Mucosa of descending colon (tissue), 3 donors: Measurements from ENCODE around the gene ARHGAP12. TPM values are rescaled to one million over a fixed set of nuclear protein-coding genes. Genes with fewer than 3 reads are reported as not detected.

ENCODE experiments used
- ATAC-seq: fragments of 200-7000 bp; cut with Tn5 transposase; one replicate; pipeline ENCODE4 v1.9.1; 2020; ENCODE audit warnings: mild to moderate bottlenecking, moderate library complexity
- DNase-seq, 3 donors: peaks; one replicate each; pipeline ENCODE4 v3.0.0-alpha.2; 2020
- H3K36me3 ChIP-seq: fragments of 200-600 bp; one replicate; pipeline ENCODE4 v1.8.0; 2021; ENCODE audit warnings: low read depth, mild to moderate bottlenecking
- H3K4me1 ChIP-seq: fragments of 200-600 bp; one replicate; pipeline ENCODE4 v1.8.0; 2021; ENCODE audit warnings: low read depth, mild to moderate bottlenecking
- H3K4me3 ChIP-seq: fragments of 200-600 bp; one replicate; pipeline ENCODE4 v1.8.0; 2021; ENCODE audit warnings: mild to moderate bottlenecking
- H3K9me3 ChIP-seq: fragments of 200-600 bp; one replicate; pipeline ENCODE4 v1.8.0; 2021; ENCODE audit warnings: mild to moderate bottlenecking
- CTCF ChIP-seq: fragments of 200-600 bp; IDR thresholded peaks from one replicate; pipeline ENCODE4 v1.8.0; 2022; ENCODE audit warnings: antibody characterized with exemption, mild to moderate bottlenecking
- intact Hi-C, 2 donors: fragments of 100-400 bp; cut with DNase I in 1 of 2; cut with micrococcal nuclease in 1 of 2; formaldehyde crosslinking; loops; one replicate each; pipeline versions ENCODE4 v1.11.0 to v1.11.1; 2022; cut with DNase I, micrococcal nuclease
- total RNA-seq, 3 donors: library from RNA; stranded (reverse); fragmentation: NEBNext Ultra II Directional in 2 of 3; extraction: Animal tissue kit (Norgen Biotek cat#: 25700) in 2 of 3; gene quantifications; one replicate each; pipeline versions ENCODE4 v1.2.1 to v1.2.4, GENCODE V29; 2021 to 2023
- donor health status: DM: no; HTN: no; CAD: no; lungs with moderate emphysema.
- donor health status: DM: no; HTN: no; CAD: no.
- donor health status: DM: no; HTN: yes; CAD: no.

Gene ARHGAP12
- total RNA-seq, 3 donors from 2014 or later, result 37.2 to 44.4 (median 44.3) TPM

- Histone ChIP-seq H3K4me1 (no peaks in the 10 kb centered on the region), H3K36me3 (no peaks in the 10 kb centered on the region), H3K4me3 (no peak overlapping the region), H3K9me3 (no peaks in the 10 kb centered on the region)
- intact Hi-C loops, result no loop called here
- no peak for ATAC-seq
- no peak for TF ChIP-seq CTCF
- no peak for DNase-seq
Measured at GRCh38 chr10:31780717-31781116, 147.9 kb downstream of the ARHGAP12 start.

- no peak for DNase-seq
- no peak for ATAC-seq
- H3K4me3 ChIP-seq, result no peak overlapping the region
- H3K36me3 ChIP-seq, result no peaks in the 10 kb centered on the region
- no peaks in the 10 kb centered on the region for H3K4me1 ChIP-seq
- intact Hi-C loops, result no loop called here
- no peak for TF ChIP-seq CTCF
- no peaks in the 10 kb centered on the region for H3K9me3 ChIP-seq
Measured at GRCh38 chr10:31778627-31779026, 150.0 kb downstream of the ARHGAP12 start.

- no peaks in the 10 kb centered on the region for H3K36me3 ChIP-seq
- H3K4me1 ChIP-seq, result no peaks in the 10 kb centered on the region
- no peak for TF ChIP-seq CTCF
- DNase-seq (no peak), ATAC-seq (no peak)
- no peaks in the 10 kb centered on the region for H3K9me3 ChIP-seq
- intact Hi-C loops, result no loop called here
- no peak overlapping the region for H3K4me3 ChIP-seq
Measured at GRCh38 chr10:31776159-31776558, 152.5 kb downstream of the ARHGAP12 start.

- H3K4me3 ChIP-seq, result no peak overlapping the region
- H3K9me3 ChIP-seq, result no peaks in the 10 kb centered on the region
- DNase-seq (no peak), ATAC-seq (no peak)
- H3K4me1 ChIP-seq, result no peaks in the 10 kb centered on the region
- H3K36me3 ChIP-seq, result no peaks in the 10 kb centered on the region
- no peak for TF ChIP-seq CTCF
- intact Hi-C loops, result no loop called here
Measured at GRCh38 chr10:31774928-31775650, 153.5 kb downstream of the ARHGAP12 start.

GRCh38 chr10:31774299-31774900, 154.2 kb downstream of the ARHGAP12 start:
- Histone ChIP-seq H3K4me3 (no peak overlapping the region), H3K4me1 (no peaks in the 10 kb centered on the region), H3K36me3 (no peaks in the 10 kb centered on the region), H3K9me3 (no peaks in the 10 kb centered on the region)
- ATAC-seq (no peak), DNase-seq (no peak)
- no peak for TF ChIP-seq CTCF
- intact Hi-C loops, result no loop called here
